GM21526 (cell line): ENCODE measurements around the gene STXBP2.
A peak's percentile ranks its signal among the peaks of the same experiment; 100 is the strongest.

Experiments
- ATAC-seq: cut with Tn5 transposase; IDR thresholded peaks from one replicate; pipeline ENCODE4 v1.9.1; 2021; ENCODE audit warnings: moderate library complexity; ENCODE audit not compliant: unreplicated experiment, low FRiP score

The STXBP2 gene

DNA sequence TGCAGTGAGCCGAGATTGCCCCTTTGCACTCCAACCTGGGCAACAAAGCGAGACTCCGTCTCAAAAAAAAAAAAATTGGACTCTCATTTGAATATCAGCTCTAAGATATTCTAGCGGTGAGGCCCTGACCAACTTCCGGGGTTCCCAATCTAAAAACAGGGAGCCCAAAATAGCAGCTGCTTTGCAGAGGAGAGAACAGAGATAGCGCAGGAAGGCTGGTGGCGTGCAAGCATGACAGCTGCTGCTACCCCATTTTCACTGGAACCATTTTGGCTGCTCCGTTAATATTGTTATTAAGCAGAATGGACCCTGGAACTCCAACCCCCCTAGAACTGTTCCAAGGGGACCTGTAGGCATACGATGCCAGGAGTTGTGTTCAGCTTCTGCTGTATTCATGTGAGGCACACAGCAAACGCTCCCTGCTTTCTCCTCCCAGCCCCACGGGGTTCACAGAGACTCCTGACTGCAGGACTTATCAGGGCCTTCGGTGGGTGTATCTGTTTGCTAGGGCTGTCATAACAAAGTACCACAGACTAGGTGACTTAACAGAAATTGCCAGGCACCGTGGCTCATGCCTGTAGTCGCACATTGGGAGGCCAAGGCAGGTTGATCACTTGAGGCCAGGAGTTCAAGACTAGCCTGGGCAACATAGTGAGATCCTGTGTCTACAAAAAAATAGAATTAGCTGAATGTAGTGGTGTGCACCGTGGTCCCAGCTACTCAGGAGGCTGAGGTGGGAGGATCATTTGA is 11.5 kb downstream of the STXBP2 start:
- ATAC-seq, result no peak

DNA sequence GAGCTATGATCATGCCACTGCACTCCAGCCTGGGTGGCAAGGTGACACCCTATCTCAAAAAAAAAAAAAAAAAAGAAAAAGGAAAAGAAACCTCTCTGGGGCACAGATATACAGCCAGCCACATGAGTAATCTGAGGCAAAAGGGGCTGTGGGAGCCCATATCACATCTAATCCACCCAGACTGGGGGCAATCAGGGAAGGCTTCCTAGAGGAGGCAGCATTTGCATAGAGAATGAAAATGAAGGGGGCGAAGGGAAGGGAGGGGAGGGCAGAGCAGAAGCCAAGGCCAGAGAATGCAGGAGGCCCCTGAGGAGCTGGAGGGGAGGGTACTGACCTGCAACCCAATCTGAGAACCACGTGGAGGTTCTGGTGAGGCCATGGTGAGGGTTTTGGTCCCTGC is 13.2 kb downstream of the STXBP2 start:
- ATAC-seq, result no peak

DNA sequence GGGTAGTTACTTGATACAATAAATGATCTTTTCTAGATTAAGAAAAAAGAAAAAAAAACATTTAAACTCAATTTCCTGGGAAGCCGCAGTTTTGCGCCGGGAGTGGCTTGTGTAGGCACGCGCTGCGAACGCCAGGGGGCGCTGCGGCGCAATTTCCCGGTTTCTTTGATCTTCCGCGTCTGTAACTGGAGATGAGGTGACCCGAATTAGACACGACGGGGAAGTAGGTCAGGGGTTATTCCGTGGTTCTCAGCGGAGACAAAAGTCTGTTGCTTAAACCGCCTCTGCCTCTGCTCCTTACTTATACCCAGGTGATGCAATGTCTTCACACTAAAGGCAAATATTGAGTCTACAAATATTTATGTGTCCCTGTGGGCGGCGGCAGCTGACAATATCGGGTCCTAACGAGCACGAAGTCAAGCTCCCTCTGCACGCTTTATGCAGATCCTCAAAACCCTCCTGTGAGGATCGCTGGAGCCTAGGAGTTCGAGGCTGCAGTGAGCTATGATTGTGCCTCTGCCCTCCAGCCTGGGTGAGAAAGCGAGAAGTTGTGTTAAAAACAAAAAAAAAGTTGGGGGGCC is 15.2 kb downstream of the STXBP2 start:
- no peak for ATAC-seq

DNA sequence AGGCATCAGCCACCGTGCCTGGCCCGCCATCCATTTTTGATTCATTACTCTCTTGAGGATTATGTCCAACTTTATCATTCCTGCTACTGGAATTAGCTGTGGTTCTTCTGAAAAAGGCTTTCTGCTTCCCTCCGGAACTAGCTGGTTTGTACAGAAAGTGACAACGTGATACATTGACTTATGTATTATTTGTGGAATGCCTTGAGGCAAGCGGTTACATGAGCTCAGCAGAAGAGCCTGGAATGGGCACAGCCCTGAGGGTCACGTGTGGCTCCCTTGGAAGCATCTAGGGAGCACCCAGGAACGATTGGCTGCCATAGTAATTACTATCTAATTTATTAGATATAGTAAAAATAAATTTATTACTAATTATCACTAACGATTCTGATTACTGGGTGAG is 17.5 kb downstream of the STXBP2 start:
- no peak for ATAC-seq

DNA sequence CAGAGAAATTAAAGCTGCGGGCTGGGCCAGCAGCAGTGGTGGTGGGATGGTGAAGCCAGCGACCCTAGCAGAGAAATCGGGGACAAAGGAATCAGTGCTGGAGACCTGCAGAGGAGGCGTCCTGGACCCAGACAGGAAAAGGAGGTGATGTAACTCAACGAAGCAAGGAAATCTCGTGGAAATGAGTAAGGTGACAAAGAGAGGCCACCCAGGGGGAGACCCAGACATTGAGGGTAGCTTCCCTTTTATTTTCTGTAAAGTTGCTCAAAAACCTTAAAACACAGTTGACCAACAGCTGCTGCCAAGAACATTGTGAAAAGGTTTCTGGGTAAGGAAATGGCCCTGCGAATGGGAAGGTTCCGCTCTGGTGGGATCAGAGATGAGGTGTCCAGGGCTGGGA is 18.7 kb downstream of the STXBP2 start:
- no peak for ATAC-seq

DNA sequence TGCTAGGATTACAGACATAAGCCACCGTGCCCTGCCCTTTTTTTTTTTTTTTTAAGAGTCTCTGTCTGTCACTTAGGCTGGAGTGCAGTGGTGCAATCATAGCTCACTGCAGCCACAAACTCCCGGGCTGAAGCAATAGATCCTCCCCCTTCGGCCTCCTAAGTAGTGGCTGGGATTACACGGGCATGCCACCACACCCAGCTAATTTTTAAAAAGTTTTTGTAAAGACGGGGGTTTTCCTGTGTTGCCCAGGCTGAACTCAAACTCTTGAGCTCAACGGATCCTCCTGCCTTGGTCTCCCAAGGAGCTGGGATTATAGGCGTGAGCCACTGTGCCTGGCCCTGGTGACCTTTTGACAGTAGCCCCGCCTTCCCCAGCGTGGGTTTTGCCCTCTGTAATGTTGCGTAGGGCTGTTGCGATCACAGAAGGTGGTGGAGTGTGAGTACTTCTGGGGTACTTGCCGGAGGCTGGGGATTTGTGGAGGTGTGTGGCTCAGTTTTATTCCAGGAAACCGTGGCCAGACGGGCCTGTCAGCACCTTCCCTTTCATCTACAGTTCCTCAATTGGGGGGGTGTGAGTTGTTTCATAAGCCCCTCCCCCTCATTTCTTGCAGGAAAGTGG is 20.3 kb downstream of the STXBP2 start:
- no peak for ATAC-seq

DNA sequence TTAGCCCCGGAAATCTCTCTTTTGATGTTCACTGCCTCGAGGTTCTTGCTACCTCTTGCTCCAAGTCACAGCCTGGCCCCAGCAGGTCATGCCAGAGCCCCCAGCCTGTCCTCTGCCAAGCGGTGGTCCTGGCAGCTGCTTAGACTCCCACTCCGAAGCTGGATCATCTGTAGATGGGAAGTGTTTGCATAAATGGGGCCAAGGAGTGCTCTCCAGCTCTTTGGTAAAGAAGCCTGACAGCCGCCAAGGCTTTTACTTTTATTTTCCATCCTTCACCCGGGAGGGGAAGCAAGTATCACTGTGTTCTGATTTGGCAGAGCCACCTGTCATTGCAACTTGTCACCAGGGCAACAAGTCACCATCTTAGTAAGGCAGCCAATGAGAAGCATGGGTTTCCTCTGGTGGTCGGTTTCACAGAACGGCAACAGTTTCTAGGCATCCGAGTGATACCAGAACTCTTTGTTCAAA is 21.3 kb downstream of the STXBP2 start:
- peak; percentile 78 for ATAC-seq

DNA sequence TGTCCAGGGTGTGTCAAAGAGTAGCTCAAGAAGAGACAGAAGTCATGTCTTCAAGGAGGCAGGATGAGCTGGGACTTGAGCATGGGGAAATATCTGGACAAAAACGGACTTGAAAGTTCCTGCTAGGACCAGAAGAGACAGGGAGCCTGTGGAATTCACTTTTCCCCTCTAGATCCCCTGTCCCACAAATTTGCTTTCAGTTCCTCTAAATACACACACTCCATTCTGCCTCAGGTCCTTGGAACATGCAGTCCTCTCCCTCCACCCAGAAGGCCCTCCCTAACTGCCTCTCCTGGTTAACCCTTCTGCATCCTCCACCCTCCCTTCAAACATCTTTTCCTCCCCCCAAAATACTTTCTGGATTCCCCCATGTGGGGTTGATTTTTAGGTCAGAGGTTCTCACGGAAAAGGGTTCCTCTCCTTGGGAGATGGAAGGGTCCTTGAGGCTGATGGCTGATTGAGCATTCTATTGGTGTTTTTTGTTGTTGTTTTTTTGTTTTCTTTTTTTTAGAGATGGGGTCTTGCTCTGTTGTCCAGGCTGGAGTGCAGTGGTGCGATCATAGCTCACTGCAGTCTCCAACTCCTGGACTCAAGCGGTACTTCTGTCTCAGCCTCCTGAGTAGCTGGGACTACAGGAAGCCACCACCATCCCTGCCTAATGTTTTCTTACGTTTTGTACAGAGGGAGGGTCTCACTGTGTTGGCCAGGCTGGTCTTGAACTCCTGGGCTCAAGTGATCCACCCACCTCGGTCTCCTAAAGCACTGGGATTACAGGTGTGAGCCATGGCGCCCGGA is 25.0 kb downstream of the STXBP2 start:
- ATAC-seq, result no peak

DNA sequence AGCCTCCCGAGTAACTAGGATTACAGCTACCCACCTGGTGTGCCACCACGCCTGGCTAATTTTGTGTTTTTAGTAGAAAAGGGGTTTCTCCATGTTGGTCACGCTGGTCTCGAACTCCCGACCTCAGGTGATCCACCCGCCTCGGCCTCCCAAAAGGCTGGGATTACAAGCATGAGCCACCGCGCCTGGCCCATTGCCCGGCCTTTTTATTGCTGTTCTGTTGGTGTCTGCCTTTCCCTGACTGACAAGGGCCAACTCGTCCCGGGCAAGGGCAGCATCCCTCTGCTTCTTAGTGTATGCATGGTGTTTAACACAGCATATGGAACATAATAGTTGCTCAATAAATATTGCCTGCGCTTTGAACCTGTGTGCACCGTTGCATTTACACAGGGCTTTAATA is 25.7 kb downstream of the STXBP2 start:
- ATAC-seq, result no peak

DNA sequence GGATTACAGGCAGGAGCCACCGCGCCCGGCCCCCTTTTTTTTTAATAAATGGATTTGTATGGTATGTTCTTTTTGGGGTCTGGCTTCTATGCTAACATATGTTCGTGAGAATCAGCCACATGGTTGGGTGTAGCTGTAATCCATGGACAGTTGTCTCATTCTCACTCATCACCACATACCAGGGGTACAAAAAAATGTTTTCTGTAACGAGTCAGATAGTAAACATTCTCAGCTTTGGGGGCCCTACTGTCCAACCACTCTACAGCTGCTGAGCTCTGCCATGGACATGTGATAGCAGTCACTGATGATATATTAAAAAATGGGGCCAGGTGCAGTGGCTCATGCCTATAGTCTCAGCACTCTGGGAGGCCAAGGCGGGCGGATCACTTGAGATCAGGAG is 26.8 kb downstream of the STXBP2 start:
- ATAC-seq, result no peak

DNA sequence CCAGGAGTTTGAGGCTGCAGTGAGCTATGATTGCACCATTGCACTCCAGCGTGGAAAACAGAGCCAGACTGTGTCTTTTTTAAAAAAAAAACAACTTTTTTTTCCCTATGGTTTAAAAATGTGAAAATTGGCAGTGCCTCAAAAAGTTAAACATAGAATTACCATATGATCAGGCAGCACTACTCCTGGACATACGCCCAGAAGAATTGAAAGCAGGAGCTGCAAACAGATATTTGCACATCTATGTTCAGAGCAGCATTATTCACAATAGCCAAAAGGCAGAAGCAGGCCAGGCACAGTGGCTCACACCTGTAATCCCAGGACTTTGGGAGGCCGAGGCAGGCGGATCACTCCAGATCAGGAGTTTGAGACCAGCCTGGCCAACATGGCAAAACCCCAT is 28.2 kb downstream of the STXBP2 start:
- no peak for ATAC-seq

DNA sequence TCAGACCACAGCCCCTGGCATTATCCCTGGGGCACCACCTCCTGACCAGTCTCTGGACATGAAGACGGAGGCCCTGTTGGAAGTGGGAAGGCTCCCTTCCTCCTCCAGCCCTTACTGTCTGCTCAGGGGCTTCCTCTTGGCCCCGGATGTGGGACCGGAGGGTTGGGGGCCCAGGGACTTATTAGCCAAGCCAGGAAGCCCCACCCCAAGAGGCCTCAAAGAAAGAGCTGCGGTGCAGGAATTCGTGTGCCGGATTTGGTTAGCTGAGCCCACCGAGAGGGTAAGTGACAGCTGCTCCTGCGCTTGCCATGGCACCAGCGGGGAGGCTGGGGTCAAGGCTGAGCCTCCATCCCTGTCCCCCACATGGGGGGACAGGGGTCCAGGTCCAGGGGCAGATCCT is 31.9 kb downstream of the STXBP2 start, which contains the start of gene RETN:
TSS of gene RETN (plus strand) at position 208 of the 400 bp plus-strand sequence. CDS start 278 bp downstream, outside the sequence.
- ATAC-seq, result no peak

DNA sequence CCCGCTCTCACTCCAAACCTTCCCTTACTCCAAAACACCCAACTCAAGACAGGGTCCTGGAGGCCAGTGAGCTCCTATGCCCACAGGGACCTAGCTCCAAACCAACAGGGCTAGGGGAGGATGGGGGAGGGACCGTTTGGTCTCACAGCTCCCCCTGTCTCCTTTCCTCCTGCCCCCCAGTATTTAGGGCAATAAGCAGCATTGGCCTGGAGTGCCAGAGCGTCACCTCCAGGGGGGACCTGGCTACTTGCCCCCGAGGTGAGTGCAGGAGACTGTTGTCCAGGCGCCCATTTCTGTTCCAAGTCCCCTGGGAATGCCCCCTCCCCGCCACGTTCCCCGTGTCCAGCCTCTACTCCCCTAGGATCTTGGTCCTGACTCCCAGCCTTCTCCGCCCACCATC is 32.7 kb downstream of the STXBP2 start:
- ATAC-seq, result no peak

DNA sequence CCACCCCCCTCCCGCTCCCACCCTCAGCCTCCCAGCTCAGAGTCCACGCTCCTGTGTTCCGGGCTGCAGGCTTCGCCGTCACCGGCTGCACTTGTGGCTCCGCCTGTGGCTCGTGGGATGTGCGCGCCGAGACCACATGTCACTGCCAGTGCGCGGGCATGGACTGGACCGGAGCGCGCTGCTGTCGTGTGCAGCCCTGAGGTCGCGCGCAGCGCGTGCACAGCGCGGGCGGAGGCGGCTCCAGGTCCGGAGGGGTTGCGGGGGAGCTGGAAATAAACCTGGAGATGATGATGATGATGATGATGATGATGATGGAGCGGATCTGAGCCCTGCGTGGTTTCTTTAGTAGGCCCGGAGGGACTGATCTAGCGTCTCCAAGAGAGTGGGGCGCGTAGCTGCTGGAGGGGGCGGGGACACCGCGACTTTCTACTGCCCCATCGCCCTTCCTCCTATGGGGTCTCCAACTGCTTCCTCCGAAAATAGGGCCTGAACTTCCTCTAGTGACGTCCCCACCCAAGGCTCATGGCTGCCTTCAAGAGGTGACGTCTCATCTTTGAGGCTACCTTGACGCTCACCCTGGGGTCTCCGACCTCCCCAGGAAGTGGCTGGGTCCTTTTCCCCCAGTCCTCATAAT is 33.4 kb downstream of the STXBP2 start:
- no peak for ATAC-seq

DNA sequence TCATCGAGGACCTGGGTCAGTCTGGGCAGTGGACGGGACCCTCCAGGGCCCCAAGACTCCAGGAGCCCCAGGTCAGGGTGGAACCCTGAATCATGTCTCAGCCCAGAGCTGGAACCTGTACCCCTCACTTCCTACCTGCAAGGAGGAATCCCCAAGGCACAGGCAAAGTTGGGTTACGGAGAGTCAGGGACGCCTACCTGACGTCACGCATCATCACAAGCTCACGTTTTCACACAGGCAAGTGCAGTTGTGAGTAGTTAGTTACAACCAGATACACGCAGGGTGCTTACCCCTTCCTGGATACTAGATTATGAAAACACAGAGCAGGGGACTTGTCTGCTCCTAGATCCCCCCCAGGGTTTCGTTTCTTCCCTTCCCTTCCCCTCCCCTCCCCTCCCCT is 33.9 kb downstream of the STXBP2 start:
- ATAC-seq, result no peak

DNA sequence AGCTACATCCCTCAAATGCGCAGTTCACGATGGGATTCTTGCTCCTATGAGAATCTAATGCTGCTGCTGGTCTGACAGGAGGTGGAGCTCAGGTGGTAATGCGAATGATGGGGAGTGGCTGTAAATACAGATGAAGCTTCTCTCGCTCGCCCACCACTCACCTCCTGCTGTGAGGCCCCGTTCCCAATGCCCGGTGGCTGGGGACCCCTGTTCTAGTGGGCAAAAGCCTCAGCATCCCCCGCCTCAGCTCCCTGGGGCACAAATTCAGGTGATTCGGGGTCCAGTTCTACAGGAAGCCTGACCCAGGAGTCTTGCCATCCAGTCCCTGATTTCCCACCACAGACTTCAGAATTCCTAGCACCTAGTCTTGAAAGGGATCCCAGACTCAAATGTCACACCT is 35.6 kb downstream of the STXBP2 start:
- ATAC-seq, result no peak

DNA sequence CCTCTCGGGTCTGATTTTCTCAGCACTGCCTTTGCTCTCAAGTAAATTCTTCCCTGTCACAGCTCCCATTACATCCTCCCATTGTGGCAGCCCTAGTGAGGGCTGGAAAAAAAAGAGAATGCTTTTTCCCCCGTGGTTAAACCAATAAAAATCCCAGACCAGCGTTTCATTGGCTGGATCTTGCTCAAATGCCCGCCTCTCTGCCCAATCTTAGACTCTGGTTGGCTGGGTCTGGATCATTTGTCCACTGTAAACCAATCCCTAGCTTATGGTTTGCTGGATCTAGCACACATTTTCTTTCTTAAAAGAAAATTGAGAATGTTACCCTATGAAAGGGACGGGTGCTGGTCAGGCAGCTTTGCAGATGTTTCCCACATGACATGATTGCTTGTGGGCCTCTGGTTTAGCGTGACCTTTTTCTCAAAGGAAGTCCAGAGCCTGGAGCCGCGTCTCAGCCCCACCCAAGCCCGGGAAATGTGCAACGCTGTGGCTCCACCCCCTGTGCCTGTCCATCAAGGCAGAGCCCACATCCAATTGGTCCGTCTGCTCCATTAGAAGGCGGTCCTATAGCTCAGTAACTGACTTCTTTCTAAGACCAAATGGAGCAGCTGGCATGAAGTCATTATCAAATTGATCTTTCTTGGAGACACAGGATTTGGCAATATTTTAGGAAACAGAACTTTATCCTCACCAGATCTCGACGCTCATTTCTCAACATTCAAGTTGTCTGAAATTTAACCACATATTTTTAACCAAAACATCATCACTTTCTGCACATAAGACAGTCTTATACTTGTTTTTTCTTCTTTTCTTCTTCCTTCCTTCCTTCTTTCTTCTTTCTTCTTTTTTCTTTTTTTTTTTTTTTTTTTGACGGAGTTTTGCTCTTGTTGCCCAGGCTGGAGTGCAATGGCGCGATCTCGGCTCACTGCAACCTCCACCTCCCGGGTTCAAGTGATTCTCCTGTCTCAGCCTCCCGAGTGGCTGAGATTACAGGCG is 37.4 kb downstream of the STXBP2 start:
- ATAC-seq, result no peak

DNA sequence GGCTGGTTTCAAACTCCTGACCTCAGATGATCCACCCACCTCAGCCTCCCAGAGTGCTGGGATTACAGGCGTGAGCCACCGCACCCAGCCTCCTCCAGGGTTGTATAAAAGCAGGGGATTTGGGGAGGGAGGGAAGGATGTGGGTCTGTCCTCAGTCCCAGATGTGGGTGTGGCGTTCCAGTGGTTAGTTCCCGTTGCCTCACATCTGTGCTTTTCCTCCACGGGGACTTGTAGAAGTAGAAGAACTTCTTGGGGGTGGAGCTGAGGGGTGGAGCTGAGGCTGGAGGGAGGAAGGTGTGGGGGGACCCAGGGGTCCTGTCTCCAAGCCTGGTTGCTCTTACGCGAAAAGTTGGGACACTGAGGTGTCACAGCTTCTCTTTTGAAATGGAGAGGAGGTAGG is 39.5 kb downstream of the STXBP2 start:
- no peak for ATAC-seq

DNA sequence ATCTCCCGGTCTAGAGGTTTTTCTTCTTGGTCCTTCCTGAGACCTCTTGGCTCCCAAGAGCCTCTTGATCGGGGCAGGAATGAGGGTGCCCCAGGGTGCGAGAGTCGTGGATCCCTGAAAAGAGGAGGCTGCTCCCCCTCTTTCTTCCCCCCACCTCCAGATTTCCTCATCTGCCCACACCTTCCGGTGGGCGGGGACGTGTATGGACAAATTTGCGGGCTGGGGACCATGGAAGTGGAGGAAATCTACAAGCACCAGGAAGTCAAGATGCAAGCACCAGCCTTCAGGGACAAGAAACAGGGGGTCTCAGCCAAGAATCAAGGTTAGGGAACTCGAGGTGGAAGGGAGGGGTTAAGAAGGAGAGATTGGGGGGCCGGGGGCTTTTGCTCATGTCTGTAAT is 39.9 kb downstream of the STXBP2 start, which contains the start of gene MCEMP1:
TSS of gene MCEMP1 (plus strand) at position 237 of the 400 bp plus-strand sequence. CDS start at position 268, 31 bp downstream.
- no peak for ATAC-seq
